ENCODE data around the gene ZDHHC14. TPM values are rescaled to one million over a fixed set of nuclear protein-coding genes. Genes with fewer than 3 reads are reported as not detected.

The ZDHHC14 gene
- total and polyA plus RNA-seq, 2 of the 8 experiments (the other 6 are each of a cell fraction or from before 2014, with no cell fraction given): 2.9 to 5.3 TPM

DNA sequence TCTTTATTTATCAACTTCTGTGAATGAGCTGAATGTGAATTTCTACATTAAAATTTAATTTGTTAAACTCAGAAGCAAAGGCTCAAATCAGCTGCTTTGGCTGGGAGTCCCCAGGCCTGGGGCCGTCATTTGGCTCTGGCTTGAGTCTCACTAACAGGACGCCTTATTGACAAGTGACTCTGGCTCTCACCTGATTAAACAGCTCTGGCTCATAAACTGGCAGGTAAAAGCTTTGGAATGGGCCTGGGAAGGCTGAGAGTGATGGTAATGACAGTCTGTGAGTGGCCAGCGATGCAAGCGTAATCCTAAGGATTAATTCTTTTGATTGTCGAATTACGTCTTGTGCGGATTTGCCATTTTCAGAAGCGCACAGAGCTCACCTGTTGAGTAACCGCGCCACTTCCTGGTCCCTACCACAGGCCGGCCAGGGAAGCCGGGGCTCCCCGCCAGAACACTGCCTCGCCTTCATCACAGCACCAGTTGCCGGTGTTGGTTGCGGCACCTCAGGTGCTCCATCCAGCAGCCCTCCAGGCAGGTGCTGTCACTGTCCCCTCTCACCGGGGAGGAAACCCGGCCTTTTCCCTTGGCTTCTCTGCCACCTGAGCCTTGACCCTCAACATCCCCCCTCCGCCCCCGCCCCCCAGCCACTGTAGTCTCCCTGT is 110.7 kb downstream of the ZDHHC14 start:
- POLR2A ChIA-PET (ENCODE audit: partially characterized antibody): no interaction called here
- H3K9ac ChIP-seq (replicated peaks in 1 of 4; ENCODE audit: extremely low read depth in 1 of 4, low read depth in 3 of 4, low read length in 3 of 4): no peak overlapping the region
- TF ChIP-seq CBX5 (IDR thresholded peaks at IDR 0.05; ENCODE audit: low read depth, low read length) (no peak), TAF1 (IDR thresholded peaks at IDR 0.05; ENCODE audit: low read depth, low read length) (no peak), EZH2 (IDR thresholded peaks at IDR 0.05; ENCODE audit: low read depth, low read length, severe bottlenecking) (no peak), KDM4A (IDR thresholded peaks at IDR 0.05; ENCODE audit: low read depth, low read length, severe bottlenecking) (no peak), EGR1 (IDR thresholded peaks at IDR 0.05; ENCODE audit: borderline replicate concordance, low read depth, low read length) (no peak), SP2 (IDR thresholded peaks at IDR 0.05; ENCODE audit: low read length) (no peak), KDM5A (IDR thresholded peaks at IDR 0.05; ENCODE audit: low read length) (no peak), SRF (IDR thresholded peaks at IDR 0.05; ENCODE audit: low read depth, low read length) (no peak), CHD2 (IDR thresholded peaks at IDR 0.05; ENCODE audit: low read length) (no peak), POLR2AphosphoS5 (IDR thresholded peaks at IDR 0.05; ENCODE audit: low read depth, low read length) (no peak), CREB1 (IDR thresholded peaks at IDR 0.05) (no peak)
- TF ChIP-seq, protein P1, sequence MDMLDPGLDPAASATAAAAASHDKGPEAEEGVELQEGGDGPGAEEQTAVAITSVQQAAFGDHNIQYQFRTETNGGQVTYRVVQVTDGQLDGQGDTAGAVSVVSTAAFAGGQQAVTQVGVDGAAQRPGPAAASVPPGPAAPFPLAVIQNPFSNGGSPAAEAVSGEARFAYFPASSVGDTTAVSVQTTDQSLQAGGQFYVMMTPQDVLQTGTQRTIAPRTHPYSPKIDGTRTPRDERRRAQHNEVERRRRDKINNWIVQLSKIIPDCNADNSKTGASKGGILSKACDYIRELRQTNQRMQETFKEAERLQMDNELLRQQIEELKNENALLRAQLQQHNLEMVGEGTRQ (IDR thresholded peaks at IDR 0.05; ENCODE audit: low read length): no peak
- TF ChIP-seq, protein P2, sequence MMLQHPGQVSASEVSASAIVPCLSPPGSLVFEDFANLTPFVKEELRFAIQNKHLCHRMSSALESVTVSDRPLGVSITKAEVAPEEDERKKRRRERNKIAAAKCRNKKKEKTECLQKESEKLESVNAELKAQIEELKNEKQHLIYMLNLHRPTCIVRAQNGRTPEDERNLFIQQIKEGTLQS (IDR thresholded peaks at IDR 0.05; ENCODE audit: insufficient read depth, low read depth, low read length): no peak

More for the DNA sequence above, 110.7 kb downstream of the ZDHHC14 start:
- H2AK5ac ChIP-seq (ENCODE audit: low read depth, low read length): no peak overlapping the region
- H2BK120ac ChIP-seq (replicated peaks; ENCODE audit: low read depth, low read length): no peak overlapping the region
- no peak overlapping the region for H3K56ac ChIP-seq (replicated peaks; ENCODE audit: insufficient read length, low read depth, low read length)
- no peak for FAIRE-seq
- no peaks in the 10 kb centered on the region; a peak in 1 of 8 replicates for H3K36me3 ChIP-seq (ENCODE audit: control insufficient read depth in 2 of 4, insufficient read depth in 4 of 4, low read length in 3 of 4)
- peaks cover 0 to 14% (median 4%) of the 10 kb centered on the region in 4 experiments; a peak in 6 of 7 replicates for H3K4me1 ChIP-seq (replicated peaks in 1 of 4; ENCODE audit: control insufficient read depth in 3 of 4, insufficient read depth in 4 of 4, low read length in 3 of 4)
- no peaks in the 10 kb centered on the region for H3K27me3 ChIP-seq (replicated peaks in 1 of 4; ENCODE audit: control insufficient read depth in 3 of 4, extremely low read depth in 1 of 4, insufficient read depth in 3 of 4, low read length in 3 of 4)
- H2BK5ac ChIP-seq (ENCODE audit: low read depth, low read length): no peak overlapping the region
- no peaks in the 10 kb centered on the region for H3K23me2 ChIP-seq (ENCODE audit: low read depth, low read length)
- no peak overlapping the region for H4K91ac ChIP-seq (replicated peaks; ENCODE audit: insufficient read length, low read length)
- no peak overlapping the region for H3K18ac ChIP-seq (ENCODE audit: extremely low read depth, low read length)
- no peak overlapping the region for H2BK15ac ChIP-seq (ENCODE audit: low read length)
- no peak for DNase-seq (ENCODE audit: low read depth in 1 of 2, low spot score in 2 of 2)
- H3K79me2 ChIP-seq (ENCODE audit: control insufficient read depth in 1 of 2, insufficient read depth in 2 of 2, low read length in 2 of 2): no peaks in the 10 kb centered on the region
- 0 out of 2 replicates have a peak overlapping the region, but pooled peaks have one; percentile 27 for H2BK12ac ChIP-seq (ENCODE audit: low read depth, low read length)
- no peak overlapping the region for H4K8ac ChIP-seq (ENCODE audit: extremely low read depth, insufficient read depth, low read length)
- no peak overlapping the region for H3K14ac ChIP-seq (ENCODE audit: insufficient read length)
- no peak overlapping the region for H3K23ac ChIP-seq (ENCODE audit: insufficient read length)
- no peak overlapping the region for H4K5ac ChIP-seq (ENCODE audit: insufficient read length, low read depth, low read length)
- no peak overlapping the region for H3K4me2 ChIP-seq (ENCODE audit: insufficient read depth in 1 of 2, low read depth in 2 of 2, low read length in 2 of 2)
- no peak overlapping the region for H3K4ac ChIP-seq (replicated peaks; ENCODE audit: insufficient read length, low read depth, low read length)
- H3K79me1 ChIP-seq (ENCODE audit: low read depth, low read length): no peaks in the 10 kb centered on the region
- whole genome bisulfite sequencing, 2 experiments (ENCODE audit: extremely low coverage in 1 of 2, insufficient coverage in 1 of 2, insufficient read length in 1 of 2, insufficient replicate concordance in 2 of 2, low coverage in 1 of 2, low lambda C conversion rate in 2 of 2, missing lambda C conversion rate in 1 of 2): 85% methylated on average over 10 of the region's 20 CpGs; no CpG with 5 or more reads in 1 of the 2 experiments
- CTCF ChIA-PET (ENCODE audit: partially characterized antibody): interaction anchor here (1.2 to 1.3 kb wide), 2 partner anchors 30 to 89 kb away, joined by 3 to 6 read pairs; no protein-coding TSS in a partner anchor
- no peaks in the 10 kb centered on the region for H3K9me3 ChIP-seq (ENCODE audit: insufficient read depth in 2 of 2, low read depth in 1 of 2, low read length in 1 of 2)
- no peak overlapping the region for H2BK20ac ChIP-seq (ENCODE audit: low read length)
- H4K20me1 ChIP-seq (replicated peaks in 1 of 2; ENCODE audit: control insufficient read depth in 1 of 2, insufficient read depth in 2 of 2, low read length in 2 of 2): no peaks in the 10 kb centered on the region
- no peak overlapping the region for H3K4me3 ChIP-seq (ENCODE audit: extremely low read depth in 1 of 4, insufficient read depth in 2 of 4, low read depth in 3 of 4, low read length in 4 of 4)
- no peak overlapping the region for H2AFZ ChIP-seq (ENCODE audit: low read length)
- H3K27ac ChIP-seq (ENCODE audit: low read depth, low read length): no peak overlapping the region
